ENCODE data around the gene XCR1.

- TF ChIP-seq POLR2A (IDR thresholded peaks at IDR 0.05) = no peak
- no peak for TF ChIP-seq CTCF (IDR thresholded peaks at IDR 0.05)
These were observed 33.9 kb upstream of the XCR1 start for GRCh38 chr3:46061108-46061720.
